HL-60/S4 treated with retinoic acid at 250 ng/mL for 4 days and 3 days (cell line): ENCODE measurements around the gene ACVR1.
"Not testable (repeated sequence)": the region's sequence is repeated elsewhere in the genome, so short reads cannot be mapped to it uniquely, and the experiment has no call there.

ENCODE experiments used
- in situ Hi-C: fragments of 300-500 bp; cut with MboI; formaldehyde crosslinking; loops from 2 replicates; pipeline ENCODE4 v1.7.0; 2022; ENCODE audit warnings: low sequenced_read_pairs

The ACVR1 gene

GRCh38 chr2:157769856-157770255 is 106.3 kb downstream of the ACVR1 start:
- in situ Hi-C loops: no loop called here

DNA sequence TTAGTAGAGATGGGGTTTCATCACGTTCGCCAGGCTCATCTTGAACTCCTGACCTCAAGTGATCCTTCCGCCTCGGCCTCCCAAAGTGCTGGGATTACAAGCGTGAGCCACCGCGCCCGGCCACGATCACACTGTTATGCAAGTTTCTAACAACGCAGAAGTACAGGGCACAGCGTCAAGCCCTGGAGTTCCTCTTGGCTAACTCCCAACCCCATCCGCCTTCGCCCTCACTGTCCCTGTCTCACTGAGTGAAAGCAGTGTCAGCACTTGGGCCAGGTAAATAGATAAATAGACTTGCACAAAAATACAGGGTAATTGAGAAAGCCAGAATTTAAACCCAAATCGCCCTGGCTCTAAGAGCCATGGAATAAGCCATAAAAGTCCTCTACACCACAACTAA is 111.7 kb downstream of the ACVR1 start:
- in situ Hi-C loops: no loop called here

- in situ Hi-C loops: no loop called here
These were observed 114.6 kb downstream of the ACVR1 start for GRCh38 chr2:157761520-157761919.

DNA sequence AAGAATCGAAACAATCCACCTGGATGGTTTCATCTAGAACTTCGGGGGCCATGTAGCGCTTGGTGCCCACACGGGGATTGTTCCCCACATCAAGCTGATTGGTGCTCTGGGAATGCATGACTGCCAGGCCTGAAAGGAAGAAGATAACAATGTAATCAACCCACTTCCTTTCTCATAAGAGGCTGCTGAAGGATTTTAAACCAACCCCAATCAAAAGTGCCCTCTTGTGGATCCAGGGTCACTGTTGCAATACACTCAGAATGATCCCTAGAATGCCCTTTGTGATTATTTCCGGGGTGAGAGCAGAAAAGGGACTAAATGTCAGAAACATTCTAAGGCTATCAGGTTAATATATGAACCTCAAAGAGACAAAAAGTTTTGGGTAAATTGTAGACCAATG is 115.2 kb downstream of the ACVR1 start:
- in situ Hi-C loops: no loop called here

GRCh38 chr2:157759855-157760254 is 116.3 kb downstream of the ACVR1 start:
- in situ Hi-C loops: no loop called here

DNA sequence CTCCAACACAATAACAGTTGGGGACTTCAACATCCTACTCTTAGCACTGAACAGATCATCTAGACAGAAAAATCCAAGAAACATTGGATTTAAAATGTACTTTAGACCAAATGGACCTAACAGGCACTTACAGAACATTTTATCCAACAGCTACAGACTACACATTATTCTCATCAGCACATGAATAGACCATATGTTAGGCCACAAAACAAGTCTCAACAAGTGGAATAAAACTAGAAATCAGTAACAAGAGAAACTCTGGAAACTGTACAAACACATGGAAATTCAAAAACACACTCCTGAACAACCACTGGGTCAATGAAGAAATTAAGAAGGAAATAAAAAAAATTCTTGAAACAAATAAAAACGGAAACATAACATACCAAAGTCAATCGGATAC is 117.5 kb downstream of the ACVR1 start:
- in situ Hi-C loops: no loop called here

DNA sequence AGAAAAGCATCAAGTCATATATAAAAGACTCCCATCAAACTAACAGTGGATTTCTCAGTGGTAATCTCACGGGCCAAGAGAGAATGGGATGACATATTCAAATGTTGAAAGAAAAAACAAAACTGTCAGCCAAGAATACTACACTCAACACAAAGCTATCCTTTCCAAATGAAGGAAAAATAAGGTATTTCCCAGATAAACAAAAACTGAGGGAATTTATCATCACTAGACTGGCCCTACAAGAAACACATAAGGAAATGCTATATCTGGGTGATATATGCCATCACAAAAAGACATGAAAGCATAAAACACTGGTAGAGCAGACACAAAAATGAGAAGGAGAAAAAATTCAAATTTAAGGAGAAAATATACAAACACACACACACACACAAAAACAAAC is 118.6 kb downstream of the ACVR1 start:
- in situ Hi-C loops: no loop called here

DNA sequence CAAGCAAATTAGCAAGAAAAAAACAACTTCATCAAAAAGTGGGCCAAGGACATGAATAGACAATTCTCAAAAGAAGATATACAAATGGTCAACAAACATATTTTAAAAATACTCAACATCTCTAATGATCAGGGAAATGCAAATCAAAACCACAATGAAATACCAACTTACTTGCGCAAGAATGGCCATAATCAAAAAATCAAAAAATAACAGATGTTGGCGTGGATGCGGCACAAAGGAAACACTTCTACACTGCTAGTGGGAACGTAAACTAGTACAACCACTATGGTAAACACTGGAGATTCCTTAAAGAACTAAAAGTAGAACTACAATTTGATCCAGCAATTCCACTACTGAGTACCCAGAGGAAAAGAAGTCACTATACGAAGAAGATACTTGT is 119.7 kb downstream of the ACVR1 start:
- in situ Hi-C loops: not testable (repeated sequence)

DNA sequence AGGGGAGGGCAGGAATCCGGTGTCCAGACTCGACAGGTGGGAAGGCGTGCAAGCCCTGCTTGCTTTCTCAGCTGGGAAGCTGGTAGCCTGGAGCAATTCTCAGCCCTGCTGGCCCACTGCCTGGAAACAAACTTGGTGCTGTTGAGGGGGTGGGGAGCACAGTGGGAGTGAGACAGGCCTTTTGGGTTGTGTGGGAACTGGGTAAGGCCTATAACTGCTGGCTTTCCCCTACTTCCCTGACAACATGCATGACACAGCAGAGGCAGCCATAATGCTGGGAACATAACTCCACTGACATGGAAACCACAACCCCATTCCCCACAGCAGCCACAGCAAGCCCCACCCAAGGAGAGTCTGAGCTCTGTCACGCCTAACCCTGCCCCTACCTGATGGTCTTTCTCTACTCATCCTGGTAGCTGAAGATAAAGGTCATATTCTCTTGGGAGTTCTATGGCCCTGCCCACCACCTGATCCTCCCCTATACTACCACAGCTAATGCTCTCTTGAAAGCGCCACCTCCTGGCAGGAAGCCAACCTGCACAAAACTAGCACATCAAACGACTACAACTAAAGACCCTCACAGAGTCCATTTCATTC is 124.6 kb downstream of the ACVR1 start:
- in situ Hi-C loops: no loop called here

GRCh38 chr2:157749684-157750083 is 126.4 kb downstream of the ACVR1 start:
- in situ Hi-C loops: no loop called here

- in situ Hi-C loops: no loop called here
These were observed 127.6 kb downstream of the ACVR1 start for GRCh38 chr2:157748371-157749142.

DNA sequence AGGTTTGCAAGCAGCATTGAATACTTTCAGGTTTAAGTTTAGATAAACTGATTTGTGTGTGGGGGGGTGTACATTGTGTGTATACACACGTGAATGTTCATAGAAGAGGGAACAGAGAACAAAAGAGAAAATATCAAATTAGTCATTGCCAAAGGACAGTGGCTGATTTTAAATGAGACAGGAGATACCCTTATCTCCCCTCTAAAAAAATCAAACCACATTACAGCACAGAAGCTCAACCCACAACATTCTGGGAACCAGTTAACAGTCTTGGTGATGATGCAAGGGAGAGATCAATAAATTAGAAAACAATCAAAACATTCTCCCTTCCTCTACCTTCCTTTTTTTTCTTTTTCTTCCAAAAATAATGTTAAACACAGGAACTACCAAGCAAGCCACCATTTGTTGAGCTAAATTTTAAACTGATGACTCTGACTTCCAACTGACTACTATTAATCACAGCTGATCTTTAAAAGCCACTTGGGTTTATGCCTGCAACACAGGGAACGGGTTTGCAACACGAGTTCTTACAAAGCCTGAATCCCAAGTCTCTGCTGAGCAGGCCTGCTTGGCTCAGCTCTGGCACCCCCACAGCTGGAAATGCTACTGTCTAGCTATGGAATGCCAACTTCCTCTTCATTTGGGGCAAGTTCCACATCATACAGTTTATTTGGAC is 128.3 kb downstream of the ACVR1 start:
- in situ Hi-C loops: no loop called here

DNA sequence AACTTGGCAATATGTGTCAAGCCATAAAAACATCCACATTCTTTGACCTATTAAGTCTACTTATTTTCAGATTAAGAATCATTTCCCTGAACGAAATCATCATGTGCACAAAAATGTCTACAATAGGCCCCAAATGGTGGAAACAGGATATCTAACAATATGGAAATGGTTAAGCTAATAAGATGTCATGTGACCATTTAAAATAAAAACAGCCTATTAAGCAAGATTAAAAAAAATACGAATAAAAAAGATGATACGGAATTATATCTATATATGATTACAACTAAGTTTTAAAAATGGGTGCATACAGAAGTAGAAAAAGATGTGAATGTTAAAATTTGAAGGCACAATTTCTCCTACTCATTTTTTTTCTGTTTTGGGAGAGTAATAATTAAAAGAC is 128.8 kb downstream of the ACVR1 start:
- in situ Hi-C loops: no loop called here

GRCh38 chr2:157746234-157746950 is 129.7 kb downstream of the ACVR1 start:
- in situ Hi-C loops: no loop called here

DNA sequence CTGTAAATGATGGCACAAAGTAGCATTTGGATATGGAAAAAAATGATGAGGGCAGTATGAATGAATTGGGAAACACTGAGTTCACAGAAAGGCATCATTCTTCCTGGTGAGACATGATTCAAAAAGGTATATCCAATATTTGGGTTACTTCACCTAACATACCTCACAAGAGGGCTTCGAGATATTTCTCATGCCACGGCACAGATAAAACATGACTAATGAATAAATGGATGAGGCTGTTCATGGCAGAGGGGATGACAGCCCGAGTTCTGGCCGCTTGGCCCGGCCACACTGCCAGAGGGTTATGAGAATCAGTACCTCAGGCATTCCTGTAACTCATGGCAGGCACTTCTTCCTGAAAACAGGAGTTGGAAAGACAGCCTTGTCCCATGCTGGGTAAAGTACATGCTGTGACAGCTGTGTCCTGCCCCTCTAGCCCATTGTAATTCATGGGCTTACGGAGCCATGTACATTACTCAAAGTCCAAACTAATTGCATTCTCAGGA is 131.5 kb downstream of the ACVR1 start:
- in situ Hi-C loops: no loop called here

DNA sequence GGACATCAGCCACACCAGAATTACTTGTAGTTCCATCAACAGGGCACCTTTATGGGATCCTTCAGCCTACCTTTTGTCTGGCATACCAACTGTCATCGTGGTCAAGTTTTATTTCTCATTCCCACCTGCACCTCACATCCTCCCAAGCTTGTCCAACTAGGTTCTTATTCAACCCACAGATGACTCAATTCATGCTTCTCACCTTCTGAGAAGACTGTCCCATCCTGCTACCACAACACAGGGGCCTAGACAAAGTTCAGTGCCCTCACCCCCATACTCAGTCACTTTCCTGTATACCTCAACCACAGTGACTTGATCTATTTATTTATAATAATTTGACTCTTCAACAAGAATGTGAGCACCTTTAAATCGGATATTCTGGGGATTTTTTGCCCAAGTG is 133.1 kb downstream of the ACVR1 start:
- in situ Hi-C loops: no loop called here

GRCh38 chr2:157741819-157742484 is 134.2 kb downstream of the ACVR1 start:
- in situ Hi-C loops: no loop called here

DNA sequence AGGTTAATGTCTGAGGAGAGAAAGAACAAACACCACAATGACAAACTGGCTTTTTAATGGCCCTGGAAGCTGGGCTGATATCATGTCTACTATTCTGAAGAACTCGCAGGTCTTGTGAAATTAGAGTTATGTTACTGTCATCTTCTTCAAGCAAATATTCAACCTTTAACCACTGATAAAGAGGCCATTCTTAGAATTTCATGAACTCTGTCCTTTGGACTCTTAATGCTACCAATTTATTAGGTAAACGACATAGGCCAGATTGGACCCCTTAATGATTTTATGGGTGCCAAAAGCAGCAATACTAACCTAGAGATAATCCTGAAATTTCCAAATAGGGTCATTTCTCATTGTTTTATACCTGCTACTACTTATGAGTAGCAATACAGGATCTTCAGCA is 138.5 kb downstream of the ACVR1 start:
- in situ Hi-C loops: no loop called here

DNA sequence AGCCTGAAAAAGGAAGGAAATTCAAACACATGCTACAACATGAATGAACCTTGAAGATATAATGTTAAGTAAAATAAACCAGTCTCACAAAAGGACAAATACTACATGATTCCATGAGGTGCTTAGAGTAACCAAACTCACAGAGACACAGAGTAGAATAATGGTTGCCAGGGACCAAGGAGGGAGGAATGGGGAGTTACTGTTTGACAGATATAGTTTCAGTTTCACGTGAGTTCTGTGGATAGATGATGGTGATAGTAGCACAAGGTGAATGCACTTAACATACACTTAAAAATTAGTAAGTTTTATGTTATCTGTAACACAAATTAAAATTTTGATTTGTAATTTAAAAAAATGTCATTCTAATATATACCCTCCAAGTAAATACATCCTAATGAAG is 140.6 kb downstream of the ACVR1 start:
- in situ Hi-C loops: no loop called here

DNA sequence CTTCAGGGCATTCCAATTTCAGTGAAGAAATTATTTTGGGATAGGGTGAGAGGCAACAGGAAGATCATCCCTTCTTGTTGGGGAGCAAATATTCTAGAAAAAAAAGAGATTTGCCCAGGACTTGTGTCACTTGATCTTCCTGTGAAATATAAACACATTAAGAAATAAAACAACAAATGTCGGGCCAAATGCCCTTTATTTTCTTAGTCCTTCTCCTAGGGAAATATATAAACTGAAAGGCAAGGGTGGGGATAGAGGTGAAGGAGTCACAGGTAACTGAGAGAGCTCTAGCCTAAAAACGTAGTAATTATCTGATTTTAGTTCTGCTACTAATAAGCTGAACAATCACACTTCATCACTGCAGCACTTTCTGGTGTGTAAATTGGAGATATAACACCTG is 142.9 kb downstream of the ACVR1 start:
- in situ Hi-C loops: no loop called here

DNA sequence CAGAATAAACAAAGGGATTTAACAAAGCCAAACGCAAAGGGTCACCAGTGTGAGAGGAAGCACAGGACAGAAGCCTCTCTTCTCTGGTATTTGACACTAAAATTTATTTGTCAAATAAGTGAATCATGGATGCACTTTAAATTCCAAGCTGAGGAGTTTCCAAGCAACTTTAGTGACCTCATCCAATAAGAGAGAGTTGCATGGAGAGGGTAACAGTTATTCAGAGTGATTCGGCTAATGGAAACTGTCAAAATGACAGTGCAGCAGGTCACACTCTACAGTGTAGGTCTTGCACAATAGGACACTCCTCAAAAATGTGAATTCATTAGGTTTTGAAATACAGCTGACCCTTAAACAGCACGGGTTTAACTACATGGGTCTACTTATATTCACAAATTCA is 143.5 kb downstream of the ACVR1 start:
- in situ Hi-C loops: no loop called here
